WTC11 (cell line): ENCODE results near the gene ZRANB2. TPM values are rescaled to one million over a fixed set of nuclear protein-coding genes. Genes with fewer than 3 reads are reported as not detected.

ENCODE experiments used
- ATAC-seq: fragments of 200-7000 bp; cut with Tn5 transposase; 2 replicates; pipeline ENCODE4 v1.10.0; 2021; ENCODE audit warnings: mild to moderate bottlenecking, moderate library complexity
- CTCF ChIA-PET: fragments of 300-600 bp; sonication (Branson Sonifier 250); formaldehyde crosslinking; loops from one replicate; lab custom pipeline; 2021; ENCODE audit warnings: antibody characterized with exemption; lab: Charles Lee
- POLR2A ChIA-PET: fragments of 350-600 bp; sonication (Branson Sonifier 250); formaldehyde crosslinking; loops from one replicate; lab custom pipeline; 2021; ENCODE audit warnings: antibody characterized with exemption; lab: Charles Lee
- DNase-seq: peaks from one replicate; pipeline ENCODE4 v3.0.0; 2021; ENCODE audit warnings: low spot score
- H3K27ac Mint-ChIP-seq: 2 replicates; pipeline ENCODE4 v1.8.0; 2021; ENCODE audit warnings: mixed read lengths
- H3K27me3 Mint-ChIP-seq: 2 replicates; pipeline ENCODE4 v1.8.0; 2021; ENCODE audit warnings: low read depth, mild to moderate bottlenecking, moderate library complexity, mixed read lengths
- H3K36me3 Mint-ChIP-seq: 2 replicates; pipeline ENCODE4 v1.8.0; 2021; ENCODE audit warnings: mixed read lengths
- H3K4me1 Mint-ChIP-seq: 2 replicates; pipeline ENCODE4 v1.8.0; 2022; ENCODE audit warnings: mixed read lengths
- H3K4me3 Mint-ChIP-seq: 2 replicates; pipeline ENCODE4 v1.8.0; 2021; ENCODE audit warnings: mild to moderate bottlenecking, moderate library complexity, mixed read lengths
- H3K9me3 Mint-ChIP-seq: 2 replicates; pipeline ENCODE4 v1.8.0; 2021; ENCODE audit warnings: mixed read lengths
- AFF4 ChIP-seq: sonication (generic); formaldehyde crosslinking; IDR thresholded peaks from 2 replicates; pipeline ENCODE4 v1.8.1; 2023; ENCODE audit warnings: mild to moderate bottlenecking, missing genetic modification reagents, borderline replicate concordance
- AR ChIP-seq: fragments of 250-450 bp; sonication (Bioruptor Pico); IDR thresholded peaks from 2 replicates; pipeline ENCODE4 v1.9.0; 2021; ENCODE audit warnings: mild to moderate bottlenecking
- CTCF ChIP-seq: fragments of 200-600 bp; IDR thresholded peaks from 2 replicates; pipeline ENCODE4 v1.8.0; 2022; ENCODE audit warnings: antibody characterized with exemption
- E2F1 ChIP-seq: sonication (generic); formaldehyde crosslinking; IDR thresholded peaks from 2 replicates; pipeline ENCODE4 v1.8.0; 2022; ENCODE audit warnings: mild to moderate bottlenecking, missing genetic modification reagents
- NFATC4 ChIP-seq: fragments of 250-450 bp; sonication (Bioruptor Pico); IDR thresholded peaks from 2 replicates; pipeline ENCODE4 v1.9.0; 2021; ENCODE audit warnings: mild to moderate bottlenecking
- NFYB ChIP-seq: sonication (generic); formaldehyde crosslinking; conservative IDR thresholded peaks from 2 replicates; pipeline ENCODE4 v1.8.0; 2022; ENCODE audit warnings: low read depth, missing genetic modification reagents
- OVOL2 ChIP-seq: fragments of 250-450 bp; sonication (Bioruptor Pico); IDR thresholded peaks from 2 replicates; pipeline ENCODE4 v1.9.0; 2021; ENCODE audit warnings: mild to moderate bottlenecking, borderline replicate concordance
- PRDM15 ChIP-seq: sonication (generic); formaldehyde crosslinking; IDR thresholded peaks from 2 replicates; pipeline ENCODE4 v1.8.0; 2022; ENCODE audit warnings: missing genetic modification reagents
- TP53 ChIP-seq: sonication (generic); formaldehyde crosslinking; IDR thresholded peaks from 2 replicates; pipeline ENCODE4 v1.8.1; 2023; ENCODE audit warnings: mild to moderate bottlenecking, missing genetic modification reagents
- ZBTB21 ChIP-seq: sonication (generic); formaldehyde crosslinking; IDR thresholded peaks from 2 replicates; pipeline ENCODE4 v1.8.1; 2023; ENCODE audit warnings: mild to moderate bottlenecking, missing genetic modification reagents, borderline replicate concordance
- ZNF317 ChIP-seq: sonication (generic); formaldehyde crosslinking; IDR thresholded peaks from 2 replicates; pipeline ENCODE4 v1.8.1; 2023; ENCODE audit warnings: low read depth, mild to moderate bottlenecking, moderate library complexity, missing genetic modification reagents, borderline replicate concordance
- total RNA-seq: library from RNA; stranded (reverse); gene quantifications from 3 replicates; pipeline ENCODE4 v1.2.3, GENCODE V29; 2021

ZRANB2 gene
- total RNA-seq, 1 experiment from 2014 or later, result 85.8 TPM

GRCh38 chr1:71053758-71054157 is 27.1 kb downstream of the ZRANB2 start:
- H3K27me3 Mint-ChIP-seq, result peaks cover 16% of the 10 kb centered on the region
- no peak overlapping the region for H3K27ac Mint-ChIP-seq
- H3K9me3 Mint-ChIP-seq, result no peaks in the 10 kb centered on the region
- peaks cover 2% of the 10 kb centered on the region; the same call in 1 of the 2 replicates for H3K36me3 Mint-ChIP-seq
- peaks cover 1% of the 10 kb centered on the region; the same call in 1 of the 2 replicates for H3K4me1 Mint-ChIP-seq
- H3K4me3 Mint-ChIP-seq, result no peak overlapping the region
- DNase-seq (no peak), ATAC-seq (0 out of 2 replicates have a peak, but pooled peaks have one; percentile 5)
- CTCF ChIA-PET, result interaction anchor here (1.1 kb wide), 1 partner anchor 368 kb away, joined by 4 read pairs; no protein-coding TSS in a partner anchor
- TF ChIP-seq ZNF317 (CRISPR knock-in tag) (no peak), TP53 (CRISPR knock-in tag) (no peak), ZBTB21 (CRISPR knock-in tag) (no peak)
- POLR2A ChIA-PET, result no interaction called here

- H3K27ac Mint-ChIP-seq, result no peak overlapping the region
- H3K4me3 Mint-ChIP-seq, result no peak overlapping the region
- H3K9me3 Mint-ChIP-seq, result no peaks in the 10 kb centered on the region
- ChIA-PET POLR2A (no interaction called here), CTCF (no interaction called here)
- TF ChIP-seq OVOL2 (CRISPR knock-in tag), result no peak
- TF ChIP-seq PRDM15, result no peak
- no peak for TF ChIP-seq NFYB (CRISPR knock-in tag)
- no peak for TF ChIP-seq NFATC4
- TF ChIP-seq E2F1 (CRISPR knock-in tag), result no peak
- no peak for TF ChIP-seq AFF4 (CRISPR knock-in tag)
- DNase-seq (no peak), ATAC-seq (no peak)
- peaks cover 6% of the 10 kb centered on the region; the same call in 1 of the 2 replicates for H3K4me1 Mint-ChIP-seq
- peaks cover 22% of the 10 kb centered on the region for H3K27me3 Mint-ChIP-seq
- H3K36me3 Mint-ChIP-seq, result no peaks in the 10 kb centered on the region
These were observed 27.7 kb downstream of the ZRANB2 start for GRCh38 chr1:71053146-71053545.

- no peak for TF ChIP-seq AR (CRISPR knock-in tag)
- peak; percentile 41; the same call in 1 of the 2 replicates for TF ChIP-seq CTCF
- Mint-ChIP-seq H3K27me3 (peaks cover 46% of the 10 kb centered on the region), H3K4me3 (no peak overlapping the region), H3K4me1 (peaks cover 9% of the 10 kb centered on the region; the same call in 1 of the 2 replicates), H3K27ac (no peak overlapping the region), H3K36me3 (no peaks in the 10 kb centered on the region), H3K9me3 (no peaks in the 10 kb centered on the region)
- CTCF ChIA-PET, result interaction anchor here (0.6 to 1.1 kb wide), 7 partner anchors 305 to 522 kb away, joined by 3 to 10 read pairs (median 4); no protein-coding TSS in a partner anchor
- POLR2A ChIA-PET, result no interaction called here
- DNase-seq (no peak), ATAC-seq (peak; percentile 31)
These were observed 30.8 kb downstream of the ZRANB2 start for GRCh38 chr1:71049951-71050598.
